Skeletal muscle tissue (tissue), 4 donors: ENCODE data around the gene NEDD4L. TPM values are rescaled to one million over a fixed set of nuclear protein-coding genes. Genes with fewer than 3 reads are reported as not detected.

Source experiments
- H3K27ac ChIP-seq: one replicate; pipeline ENCODE4 v1.7.0; 2013; ENCODE audit warnings: mild to moderate bottlenecking, low read depth, low read length, inconsistent platforms
- H3K27me3 ChIP-seq, 3 donors: one replicate each; pipeline ENCODE4 v1.7.0; 2013; ENCODE audit warnings: low read length in 3 of 3; ENCODE audit not compliant: control insufficient read depth in 3 of 3, insufficient read depth in 3 of 3
- H3K36me3 ChIP-seq, 3 donors: one replicate each; pipeline ENCODE4 v1.7.0; 2013; ENCODE audit warnings: low read length in 3 of 3; ENCODE audit not compliant: control insufficient read depth in 3 of 3, insufficient read depth in 3 of 3
- H3K4me1 ChIP-seq, 3 donors: one replicate each; pipeline ENCODE4 v1.7.0; 2013; ENCODE audit warnings: low read length in 3 of 3, mild to moderate bottlenecking in 3 of 3; ENCODE audit not compliant: control insufficient read depth in 3 of 3, insufficient read depth in 3 of 3
- H3K4me3 ChIP-seq, 3 donors: one replicate each; pipeline ENCODE4 v1.7.0; 2013; ENCODE audit warnings: low read length in 3 of 3
- H3K9ac ChIP-seq, 3 donors: one replicate each; pipeline ENCODE4 v1.7.0; 2013; ENCODE audit warnings: low read length in 3 of 3, mild to moderate bottlenecking in 3 of 3, moderate library complexity in 2 of 3, low read depth in 1 of 3
- H3K9me3 ChIP-seq, 3 donors: one replicate each; pipeline ENCODE4 v1.7.0; 2013; ENCODE audit warnings: low read length in 3 of 3; ENCODE audit not compliant: control insufficient read depth in 3 of 3
- total RNA-seq: library from RNA; depleted of rRNA; stranded (reverse); fragments of >200 nt; gene quantifications from one replicate; pipeline ENCODE4 v1.2.3, GENCODE V29; 2014
- donor health status: Osteomylitis.

Gene NEDD4L
- total RNA-seq, 1 donor from 2014 or later = 34.4 TPM

DNA sequence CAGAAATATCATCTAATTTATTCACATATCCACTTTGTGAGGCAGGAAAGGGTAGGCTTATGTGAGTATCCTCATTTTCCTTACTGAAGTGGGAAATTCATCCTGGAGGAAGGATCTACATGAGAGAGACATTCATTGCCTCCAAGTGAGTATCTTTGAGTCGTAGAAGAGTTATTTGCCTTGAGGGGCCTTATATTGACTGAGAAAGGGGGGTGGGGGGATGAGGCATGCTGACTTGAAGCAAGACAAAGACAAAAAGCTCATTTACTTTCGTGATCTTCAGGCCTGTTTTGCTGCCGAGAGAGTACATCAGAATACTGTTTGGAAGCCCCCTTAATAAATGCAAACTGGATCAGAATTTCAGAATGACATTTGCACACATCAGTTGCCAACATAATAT, 17.6 kb upstream of the NEDD4L start:
- Histone ChIP-seq H3K36me3 (no peaks in the 10 kb centered on the region), H3K9ac (no peak overlapping the region), H3K4me1 (no peaks in the 10 kb centered on the region), H3K27me3 (no peaks in the 10 kb centered on the region), H3K27ac (no peak overlapping the region), H3K4me3 (no peak overlapping the region), H3K9me3 (no peaks in the 10 kb centered on the region)

DNA sequence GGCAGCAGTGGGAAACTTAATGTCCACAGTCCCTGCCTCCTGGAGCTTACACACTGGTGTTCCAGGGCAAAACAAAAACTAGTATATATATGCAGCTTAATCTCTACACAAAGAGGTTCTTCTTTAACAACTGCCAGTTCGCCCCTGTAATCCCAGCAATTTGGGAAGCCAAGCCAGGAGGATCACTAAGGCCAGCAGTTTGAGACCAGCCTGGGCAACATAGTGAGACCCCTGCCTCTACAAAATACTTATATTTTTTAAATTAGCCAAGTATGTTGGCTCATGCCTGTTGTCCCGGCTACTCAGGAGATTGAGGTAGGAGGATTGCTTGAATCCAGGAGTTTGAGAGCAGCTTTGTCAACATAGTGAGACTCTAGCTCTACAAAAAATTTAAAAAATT, 17.2 kb upstream of the NEDD4L start:
- H3K4me3 ChIP-seq = no peak overlapping the region
- H3K27me3 ChIP-seq = no peaks in the 10 kb centered on the region
- no peak overlapping the region for H3K9ac ChIP-seq
- no peaks in the 10 kb centered on the region for H3K36me3 ChIP-seq
- no peaks in the 10 kb centered on the region for H3K9me3 ChIP-seq
- H3K27ac ChIP-seq = no peak overlapping the region
- no peaks in the 10 kb centered on the region for H3K4me1 ChIP-seq

- Histone ChIP-seq H3K9me3 (no peaks in the 10 kb centered on the region), H3K4me1 (no peaks in the 10 kb centered on the region), H3K4me3 (no peak overlapping the region), H3K9ac (no peak overlapping the region), H3K36me3 (no peaks in the 10 kb centered on the region), H3K27me3 (no peaks in the 10 kb centered on the region), H3K27ac (no peak overlapping the region)
Measured at GRCh38 chr18:58027341-58027740, 16.7 kb upstream of the NEDD4L start.

DNA sequence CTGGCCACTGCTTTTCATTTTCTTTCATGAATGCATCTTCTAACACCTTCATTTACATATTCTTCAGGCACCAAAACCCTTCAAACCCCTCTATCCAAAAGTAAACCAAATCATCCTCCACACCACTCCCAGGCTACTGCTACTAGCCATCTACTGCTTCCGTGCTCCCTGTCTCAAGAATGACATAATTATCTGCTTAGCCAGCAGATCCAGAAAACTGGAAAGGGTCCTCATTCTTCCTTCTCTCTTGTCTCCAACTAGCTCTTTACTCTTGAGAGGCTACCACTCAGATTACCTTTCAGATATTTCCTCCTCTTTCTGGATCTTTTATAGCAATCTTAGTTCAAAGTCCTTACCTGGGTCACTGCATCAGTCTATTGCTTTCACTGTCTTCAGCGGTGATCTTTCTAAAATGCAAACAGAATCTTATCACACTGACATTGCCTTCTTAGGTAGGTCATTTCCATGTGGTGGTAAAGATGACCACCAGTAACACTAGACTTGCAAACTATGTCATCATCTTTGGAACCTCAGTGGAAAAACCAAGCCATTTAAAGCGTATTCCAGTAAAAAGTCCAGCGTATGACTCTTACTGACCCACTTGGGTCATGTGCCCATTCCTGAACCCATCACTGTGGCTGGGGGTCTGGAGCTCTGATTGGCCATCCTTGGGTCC, 15.8 kb upstream of the NEDD4L start:
- Histone ChIP-seq H3K4me3 (no peak overlapping the region), H3K9me3 (no peaks in the 10 kb centered on the region), H3K27me3 (no peaks in the 10 kb centered on the region), H3K27ac (no peak overlapping the region), H3K4me1 (no peaks in the 10 kb centered on the region), H3K36me3 (no peaks in the 10 kb centered on the region), H3K9ac (no peak overlapping the region)

- Histone ChIP-seq H3K9me3 (no peaks in the 10 kb centered on the region), H3K9ac (no peak overlapping the region), H3K4me1 (no peaks in the 10 kb centered on the region), H3K36me3 (no peaks in the 10 kb centered on the region), H3K27me3 (peaks cover 0 to 3% (median 0%) of the 10 kb centered on the region in 3 donors), H3K27ac (no peak overlapping the region), H3K4me3 (no peak overlapping the region)
Measured at GRCh38 chr18:58032233-58032632, 11.8 kb upstream of the NEDD4L start.

DNA sequence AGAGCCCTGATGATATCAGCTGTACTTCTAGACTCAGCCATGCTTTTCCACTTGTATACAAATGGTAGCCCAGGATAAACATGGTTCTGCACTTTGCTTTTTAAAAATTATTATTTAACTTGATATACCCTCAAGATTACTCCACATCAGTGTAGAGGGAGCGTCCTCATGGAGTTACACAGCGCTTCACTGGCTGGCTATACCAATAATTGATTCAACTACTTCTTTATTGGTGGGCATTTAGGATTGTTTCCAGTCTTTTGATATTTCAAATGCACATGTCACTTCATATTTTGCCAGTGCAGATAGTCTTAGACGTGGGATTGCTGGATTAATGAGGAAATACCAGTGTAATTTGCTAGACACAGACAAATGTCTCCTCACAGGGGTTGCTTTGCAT, 10.8 kb upstream of the NEDD4L start:
- no peaks in the 10 kb centered on the region for H3K4me1 ChIP-seq
- peaks cover 0 to 3% (median 0%) of the 10 kb centered on the region in 3 donors for H3K27me3 ChIP-seq

GRCh38 chr18:58034370-58034769, 9.7 kb upstream of the NEDD4L start:
- Histone ChIP-seq H3K27me3 (peaks cover 0 to 3% (median 0%) of the 10 kb centered on the region in 3 donors), H3K9me3 (no peaks in the 10 kb centered on the region), H3K9ac (no peak overlapping the region), H3K36me3 (no peaks in the 10 kb centered on the region), H3K4me3 (no peak overlapping the region), H3K27ac (no peak overlapping the region), H3K4me1 (no peaks in the 10 kb centered on the region)

More for the DNA sequence above, 10.8 kb upstream of the NEDD4L start:
- Histone ChIP-seq H3K9ac (no peak overlapping the region), H3K9me3 (no peaks in the 10 kb centered on the region), H3K36me3 (no peaks in the 10 kb centered on the region), H3K27ac (no peak overlapping the region), H3K4me3 (no peak overlapping the region)

- Histone ChIP-seq H3K9ac (no peak overlapping the region), H3K4me1 (no peaks in the 10 kb centered on the region), H3K36me3 (no peaks in the 10 kb centered on the region), H3K27ac (no peak overlapping the region), H3K27me3 (peaks cover 0 to 3% (median 0%) of the 10 kb centered on the region in 3 donors), H3K9me3 (no peaks in the 10 kb centered on the region), H3K4me3 (no peak overlapping the region)
Measured at GRCh38 chr18:58037163-58037562, 6.9 kb upstream of the NEDD4L start.

GRCh38 chr18:58038063-58038462, 6.0 kb upstream of the NEDD4L start:
- Histone ChIP-seq H3K4me1 (peaks cover 0 to 3% (median 0%) of the 10 kb centered on the region in 3 donors), H3K36me3 (no peaks in the 10 kb centered on the region), H3K9me3 (no peaks in the 10 kb centered on the region), H3K27me3 (peaks cover 0 to 3% (median 0%) of the 10 kb centered on the region in 3 donors), H3K4me3 (no peak overlapping the region), H3K27ac (no peak overlapping the region), H3K9ac (no peak overlapping the region)

DNA sequence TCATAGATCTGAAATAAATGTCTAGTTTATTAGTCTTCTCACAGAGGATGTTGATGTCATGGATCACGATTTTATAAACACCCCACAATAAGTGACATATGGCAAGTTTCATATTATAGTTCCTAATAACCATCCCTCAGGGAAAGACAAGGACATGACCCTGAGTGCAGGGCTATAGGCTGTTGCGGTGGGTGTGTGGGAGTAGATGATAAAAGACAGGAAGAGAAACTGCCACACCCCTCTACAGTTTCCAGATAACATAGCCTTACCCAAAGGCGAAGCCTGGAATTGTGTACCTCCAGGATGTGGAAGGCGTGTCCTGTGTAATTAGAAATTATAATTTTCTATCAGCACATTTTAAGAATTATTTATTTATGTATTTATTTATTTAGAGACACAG, 2.4 kb upstream of the NEDD4L start:
- Histone ChIP-seq H3K27me3 (no peaks in the 10 kb centered on the region), H3K4me1 (peaks cover 9 to 15% (median 11%) of the 10 kb centered on the region in 3 donors), H3K36me3 (no peaks in the 10 kb centered on the region), H3K9ac (no peak overlapping the region), H3K27ac (no peak overlapping the region), H3K4me3 (no peak overlapping the region), H3K9me3 (no peaks in the 10 kb centered on the region)
